GM12801 (cell line): ENCODE data around the gene SPATA6.

Experiments
- TF ChIP-seq, protein P1 (sequence below): IDR thresholded peaks from one replicate; pipeline ENCODE4 v1.5.1; 2011; ENCODE audit warnings: control low read depth; ENCODE audit not compliant: insufficient read length; ENCODE audit errors: extremely low read depth

SPATA6 gene

DNA sequence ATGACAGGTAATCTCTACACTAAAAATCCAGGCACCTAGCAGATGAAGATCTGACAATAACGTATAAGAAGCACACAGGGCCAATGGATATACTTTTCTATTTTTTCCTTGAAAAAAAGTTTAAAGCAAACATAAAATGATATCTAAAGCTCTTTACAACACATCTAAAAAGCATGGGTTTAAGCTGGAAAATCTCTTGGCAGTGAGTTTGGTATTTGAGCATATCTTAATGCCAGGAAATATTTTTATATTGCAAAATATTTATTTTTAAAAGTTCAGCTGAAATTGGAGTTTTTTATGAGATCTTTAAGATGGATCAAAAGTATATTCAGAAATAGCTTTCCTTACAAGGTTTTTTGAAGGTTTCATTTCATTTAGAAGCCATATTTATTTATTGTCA lies 209.0 kb downstream of the SPATA6 start:
- TF ChIP-seq, protein P1, sequence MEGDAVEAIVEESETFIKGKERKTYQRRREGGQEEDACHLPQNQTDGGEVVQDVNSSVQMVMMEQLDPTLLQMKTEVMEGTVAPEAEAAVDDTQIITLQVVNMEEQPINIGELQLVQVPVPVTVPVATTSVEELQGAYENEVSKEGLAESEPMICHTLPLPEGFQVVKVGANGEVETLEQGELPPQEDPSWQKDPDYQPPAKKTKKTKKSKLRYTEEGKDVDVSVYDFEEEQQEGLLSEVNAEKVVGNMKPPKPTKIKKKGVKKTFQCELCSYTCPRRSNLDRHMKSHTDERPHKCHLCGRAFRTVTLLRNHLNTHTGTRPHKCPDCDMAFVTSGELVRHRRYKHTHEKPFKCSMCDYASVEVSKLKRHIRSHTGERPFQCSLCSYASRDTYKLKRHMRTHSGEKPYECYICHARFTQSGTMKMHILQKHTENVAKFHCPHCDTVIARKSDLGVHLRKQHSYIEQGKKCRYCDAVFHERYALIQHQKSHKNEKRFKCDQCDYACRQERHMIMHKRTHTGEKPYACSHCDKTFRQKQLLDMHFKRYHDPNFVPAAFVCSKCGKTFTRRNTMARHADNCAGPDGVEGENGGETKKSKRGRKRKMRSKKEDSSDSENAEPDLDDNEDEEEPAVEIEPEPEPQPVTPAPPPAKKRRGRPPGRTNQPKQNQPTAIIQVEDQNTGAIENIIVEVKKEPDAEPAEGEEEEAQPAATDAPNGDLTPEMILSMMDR: no peak

DNA sequence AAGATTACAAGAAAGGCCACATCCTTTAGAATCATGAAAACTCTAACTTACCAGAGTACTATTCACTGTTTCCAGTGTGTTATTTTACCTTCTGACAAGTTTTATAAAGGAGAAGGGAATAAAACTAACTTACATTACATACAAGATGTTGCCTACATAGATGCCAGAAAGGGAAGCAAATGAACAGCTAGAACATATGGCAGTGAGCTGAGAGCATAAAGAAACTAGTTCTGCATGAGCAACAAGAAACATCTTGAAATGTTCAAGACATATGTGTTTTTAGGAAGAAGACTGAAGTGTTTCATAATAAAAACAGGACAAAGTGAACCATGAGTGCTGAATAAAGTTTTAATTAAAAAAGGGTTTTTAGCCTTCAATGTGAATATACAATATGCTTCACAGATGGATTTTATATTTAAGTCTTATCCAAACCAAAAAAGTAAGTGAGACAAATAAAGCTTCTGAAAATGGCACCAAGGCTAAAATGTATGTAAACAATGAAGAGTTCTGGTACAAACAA lies 210.1 kb downstream of the SPATA6 start:
- TF ChIP-seq, protein P1: no peak

DNA sequence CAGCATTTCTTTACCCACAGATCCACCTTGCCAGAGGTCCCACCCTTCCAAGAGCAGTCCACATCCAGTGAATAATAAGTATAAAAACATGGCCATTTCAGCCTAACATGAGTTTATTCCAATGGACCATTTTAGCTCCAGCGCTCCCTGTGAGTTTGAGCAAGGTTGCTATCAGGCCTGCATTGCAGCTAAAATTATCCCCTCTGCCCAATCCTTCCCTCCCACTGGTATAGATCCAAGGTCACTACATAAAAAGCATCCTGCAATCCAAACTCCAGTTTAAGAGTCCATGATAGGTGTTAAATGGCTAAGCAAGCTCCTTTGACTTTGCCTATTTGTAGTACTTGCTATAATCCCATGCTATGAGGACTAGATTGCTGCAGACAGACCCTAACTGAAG lies 213.9 kb downstream of the SPATA6 start:
- TF ChIP-seq, protein P1: no peak

DNA sequence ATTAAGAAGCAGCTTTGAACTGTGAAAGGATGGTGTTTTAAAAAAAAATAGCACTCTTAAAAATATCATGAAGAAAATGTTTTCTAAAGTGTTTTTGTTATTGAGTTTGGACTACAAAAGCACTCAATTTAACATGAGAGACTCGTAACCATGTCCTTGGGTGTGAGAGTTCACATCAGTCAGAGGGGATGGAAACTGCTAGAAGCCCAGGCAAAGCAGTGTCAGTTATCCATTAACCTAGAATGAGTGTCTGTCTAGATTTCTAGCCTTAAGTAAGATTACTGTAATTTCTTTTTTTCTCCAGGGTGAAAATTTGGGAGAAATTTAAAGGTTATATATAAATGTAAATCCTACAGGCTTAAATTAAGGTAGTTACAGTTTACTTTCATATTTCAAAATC lies 217.8 kb downstream of the SPATA6 start:
- TF ChIP-seq, protein P1: no peak

DNA sequence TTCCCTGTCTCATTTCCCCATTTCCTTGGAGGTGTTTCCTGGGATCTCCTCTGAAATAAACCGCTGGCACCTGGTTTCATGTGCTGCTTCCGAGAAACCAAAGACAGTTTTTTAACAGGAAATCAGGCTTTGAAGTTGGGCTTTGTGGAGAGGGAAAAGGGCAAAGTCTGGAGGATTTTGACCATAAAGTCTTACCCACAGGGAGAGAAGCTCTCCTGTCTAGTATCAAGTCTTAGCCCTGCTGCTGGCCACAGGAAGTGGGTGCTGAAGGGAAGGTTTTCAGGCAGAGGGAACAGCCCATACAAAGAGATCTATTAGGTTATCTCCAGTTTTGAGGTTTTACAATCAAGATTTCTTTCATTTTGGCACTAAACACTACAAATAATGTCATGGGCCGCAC lies 220.2 kb downstream of the SPATA6 start:
- TF ChIP-seq, protein P1: no peak

DNA sequence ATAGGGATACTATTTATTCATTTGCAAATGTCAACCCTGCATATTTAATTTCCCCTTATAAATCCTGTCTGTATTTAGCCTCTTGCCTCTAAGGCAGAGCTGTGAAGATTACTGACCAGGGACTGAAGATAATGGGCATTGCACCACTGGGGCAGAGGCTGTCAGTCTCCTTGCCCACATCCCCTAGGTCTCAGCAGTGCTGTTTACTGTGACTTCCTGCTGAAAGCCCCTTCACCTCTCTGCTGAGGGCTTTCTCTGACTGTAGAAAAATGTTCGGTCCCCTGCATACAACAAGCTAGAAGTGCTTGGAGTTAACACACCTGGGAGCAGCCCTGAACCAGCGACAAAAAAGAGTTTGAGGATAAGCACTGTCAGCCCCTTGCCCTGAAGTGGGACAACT lies 220.7 kb downstream of the SPATA6 start:
- TF ChIP-seq, protein P1: no peak

DNA sequence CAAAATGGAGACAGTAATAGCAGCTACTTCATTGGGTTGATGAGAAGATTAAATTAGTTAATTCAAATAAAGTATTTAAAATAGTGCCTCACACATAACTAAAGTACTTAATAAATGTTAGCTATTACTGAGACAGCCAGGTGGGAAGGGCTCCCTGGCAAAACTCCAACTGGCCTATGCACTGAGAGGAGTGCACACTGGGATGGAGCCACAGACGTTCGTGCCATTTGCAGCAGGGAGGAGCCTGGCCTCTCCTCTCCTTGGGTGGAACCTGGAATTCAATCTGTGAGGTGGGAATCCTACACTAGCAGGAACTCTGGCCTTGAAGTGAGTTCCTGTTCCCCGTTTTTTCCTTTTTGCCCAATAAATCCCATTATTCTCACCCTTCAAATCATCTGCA lies 221.4 kb downstream of the SPATA6 start:
- TF ChIP-seq, protein P1: no peak

DNA sequence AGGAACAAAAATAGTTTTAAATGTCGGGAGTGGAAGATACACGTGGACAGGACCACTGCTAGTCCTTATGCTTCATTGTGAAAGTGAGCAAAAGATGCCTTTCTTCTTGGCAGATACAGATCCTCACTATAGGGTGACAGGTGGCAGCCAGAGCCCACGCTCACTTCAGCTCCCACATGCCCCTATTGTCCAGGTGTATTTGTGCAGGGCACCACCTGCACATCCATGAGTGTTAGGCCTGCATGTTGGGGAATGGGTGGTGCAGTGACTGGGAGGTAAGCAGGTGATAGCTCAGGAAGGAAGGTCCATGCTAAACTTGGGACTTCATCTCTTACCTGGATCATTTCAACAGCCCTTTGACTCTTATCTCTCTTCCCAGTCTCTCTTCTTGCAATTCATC lies 222.1 kb downstream of the SPATA6 start:
- TF ChIP-seq, protein P1: no peak
